Mesangial cell (primary cell): ENCODE measurements around the gene GADD45G. TPM values are rescaled to one million over a fixed set of nuclear protein-coding genes. Genes with fewer than 3 reads are reported as not detected.

Experiments used
- total RNA-seq: library from RNA; depleted of rRNA; stranded (reverse); fragments of >200 nt; gene quantifications from 2 replicates; pipeline ENCODE4 v1.2.3, GENCODE V29; 2015

GADD45G gene, protein sequence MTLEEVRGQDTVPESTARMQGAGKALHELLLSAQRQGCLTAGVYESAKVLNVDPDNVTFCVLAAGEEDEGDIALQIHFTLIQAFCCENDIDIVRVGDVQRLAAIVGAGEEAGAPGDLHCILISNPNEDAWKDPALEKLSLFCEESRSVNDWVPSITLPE
- total RNA-seq, result 0.16 and 1.1 TPM in 2 replicates

DNA sequence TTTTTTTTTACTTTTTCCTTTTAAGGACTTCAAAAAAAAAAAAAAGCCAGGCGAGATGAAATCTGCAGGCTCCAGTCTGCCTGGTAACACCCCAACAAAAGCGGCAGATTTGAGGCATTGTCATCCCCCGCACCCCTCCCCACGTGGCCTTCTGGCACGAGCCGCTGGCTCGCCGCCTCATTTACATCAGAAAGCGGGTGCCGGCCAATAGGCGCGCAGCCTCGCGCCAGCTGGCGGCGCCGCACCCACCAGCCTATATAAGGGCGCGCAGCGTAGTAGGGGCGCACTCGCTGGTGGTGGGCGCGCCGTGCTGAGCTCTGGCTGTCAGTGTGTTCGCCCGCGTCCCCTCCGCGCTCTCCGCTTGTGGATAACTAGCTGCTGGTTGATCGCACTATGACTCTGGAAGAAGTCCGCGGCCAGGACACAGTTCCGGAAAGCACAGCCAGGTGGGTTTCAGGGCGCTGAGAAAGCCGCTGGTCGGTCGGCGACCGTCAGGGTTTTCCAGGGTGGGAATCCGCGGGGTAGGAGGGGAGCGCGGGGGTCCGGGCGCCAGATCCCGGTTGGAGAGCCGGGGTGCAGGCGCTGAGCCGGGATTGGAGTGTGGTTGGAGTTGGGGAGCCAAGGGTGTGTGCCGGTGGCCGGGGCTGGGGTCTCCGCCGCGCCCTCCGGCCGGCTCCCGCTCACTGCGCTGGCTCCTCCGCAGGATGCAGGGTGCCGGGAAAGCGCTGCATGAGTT lies at the start of gene GADD45G:
GADD45G (plus strand) TSS at position 284 of the 736 bp plus-strand sequence; CDS start at position 394, 110 bp downstream.

Other genes starting within 250 kb of the GADD45G start
- gene SEMA4D, start 106.9 kb upstream of the GADD45G start, total RNA-seq, result 5.9 and 23.7 TPM in 2 replicates